Coronary artery (tissue), 2 donors: ENCODE data around the gene RMI2.
A peak's percentile ranks its signal among the peaks of the same experiment; 100 is the strongest.

Source experiments
- DNase-seq: peaks from one replicate; pipeline ENCODE4 v3.0.0-alpha.2; 2017; ENCODE audit warnings: low spot score
- H3K27ac ChIP-seq, 2 donors: fragments of 200-600 bp; sonication (generic); one replicate each; pipeline ENCODE4 v1.5.1; 2016 to 2019
- H3K4me3 ChIP-seq: fragments of 200-600 bp; sonication (generic); 2 replicates; pipeline ENCODE4 v1.5.1; 2016; ENCODE audit warnings: mild to moderate bottlenecking, moderate library complexity
- TF ChIP-seq, protein P1 (sequence below): fragments of 200-600 bp; sonication (generic); IDR thresholded peaks from one replicate; pipeline ENCODE4 v1.5.1; 2019; ENCODE audit warnings: antibody characterized with exemption

RMI2 gene

DNA sequence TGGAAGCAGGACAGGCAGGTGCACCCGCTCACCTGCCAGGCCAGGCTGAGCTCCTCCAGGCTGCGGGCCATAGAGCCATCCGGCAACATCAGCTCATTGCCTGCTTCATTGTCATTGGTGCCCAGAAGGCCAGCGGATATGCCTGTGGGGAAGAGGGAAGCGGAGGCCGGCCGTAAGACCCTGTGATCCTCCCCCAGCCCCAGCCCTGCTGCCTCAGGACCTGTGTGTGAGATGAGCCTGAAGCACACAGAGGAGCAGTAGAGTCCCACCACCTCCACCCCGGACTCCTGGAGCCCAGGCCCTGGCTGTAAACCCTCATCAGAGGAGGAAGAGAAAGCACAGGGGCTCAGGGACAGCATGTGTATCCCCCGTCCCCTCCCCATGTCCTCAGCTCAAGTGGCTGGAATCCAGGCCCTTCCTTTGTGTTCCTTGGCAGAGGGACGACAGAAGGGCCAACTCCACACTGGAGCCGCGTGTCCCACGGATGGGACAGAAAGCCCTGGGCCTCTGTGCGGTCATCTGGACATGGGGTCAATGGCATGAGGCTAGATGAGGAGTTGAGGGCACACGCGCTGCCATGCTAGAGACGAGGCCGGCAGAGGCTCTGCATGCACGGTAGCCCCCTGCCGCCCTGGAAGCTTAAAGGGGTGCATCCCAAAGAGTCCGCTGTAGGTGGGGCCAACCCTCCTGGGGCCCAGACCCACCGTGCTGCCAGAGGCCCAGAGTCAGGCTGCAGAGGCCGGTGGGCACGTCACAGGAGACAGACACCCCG lies 39.1 kb downstream of the RMI2 start:
- DNase-seq: no peak
- TF ChIP-seq, protein P1, sequence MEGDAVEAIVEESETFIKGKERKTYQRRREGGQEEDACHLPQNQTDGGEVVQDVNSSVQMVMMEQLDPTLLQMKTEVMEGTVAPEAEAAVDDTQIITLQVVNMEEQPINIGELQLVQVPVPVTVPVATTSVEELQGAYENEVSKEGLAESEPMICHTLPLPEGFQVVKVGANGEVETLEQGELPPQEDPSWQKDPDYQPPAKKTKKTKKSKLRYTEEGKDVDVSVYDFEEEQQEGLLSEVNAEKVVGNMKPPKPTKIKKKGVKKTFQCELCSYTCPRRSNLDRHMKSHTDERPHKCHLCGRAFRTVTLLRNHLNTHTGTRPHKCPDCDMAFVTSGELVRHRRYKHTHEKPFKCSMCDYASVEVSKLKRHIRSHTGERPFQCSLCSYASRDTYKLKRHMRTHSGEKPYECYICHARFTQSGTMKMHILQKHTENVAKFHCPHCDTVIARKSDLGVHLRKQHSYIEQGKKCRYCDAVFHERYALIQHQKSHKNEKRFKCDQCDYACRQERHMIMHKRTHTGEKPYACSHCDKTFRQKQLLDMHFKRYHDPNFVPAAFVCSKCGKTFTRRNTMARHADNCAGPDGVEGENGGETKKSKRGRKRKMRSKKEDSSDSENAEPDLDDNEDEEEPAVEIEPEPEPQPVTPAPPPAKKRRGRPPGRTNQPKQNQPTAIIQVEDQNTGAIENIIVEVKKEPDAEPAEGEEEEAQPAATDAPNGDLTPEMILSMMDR: no peak
- no peak overlapping the region for H3K4me3 ChIP-seq
- H3K27ac ChIP-seq: no peak overlapping the region

DNA sequence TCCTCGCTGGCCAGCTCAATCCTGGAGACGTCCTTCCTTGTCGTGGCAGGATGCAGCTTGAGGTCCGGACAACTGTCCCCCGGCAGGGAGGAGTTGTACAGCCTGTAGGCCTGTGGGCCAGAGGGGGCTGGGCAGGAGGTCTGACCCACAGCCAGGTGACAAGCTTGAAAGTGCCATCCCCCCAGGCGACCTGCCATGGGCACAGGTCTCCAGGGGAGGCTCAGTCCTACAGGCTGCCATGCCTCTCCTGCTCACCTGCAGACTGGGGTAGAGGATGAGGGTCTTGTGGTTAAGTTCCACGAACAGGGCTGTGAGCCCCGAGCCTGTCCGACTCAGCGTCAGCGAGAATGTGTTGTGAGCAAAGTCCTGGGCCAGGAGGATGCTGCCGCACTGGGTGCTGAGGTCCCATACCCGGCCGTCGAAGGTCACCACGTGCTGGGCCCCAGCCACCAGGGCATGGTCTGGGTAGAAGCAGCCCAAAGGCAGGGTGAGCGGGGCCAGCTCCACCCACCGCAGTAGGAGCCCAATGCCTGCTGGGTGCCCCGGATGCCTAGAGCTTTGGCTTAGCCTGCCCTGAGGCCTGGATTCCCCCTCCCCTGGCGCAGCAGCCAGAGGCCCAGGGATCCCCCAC lies 39.8 kb downstream of the RMI2 start:
- Histone ChIP-seq H3K4me3 (no peak overlapping the region), H3K27ac (no peak overlapping the region)
- DNase-seq: no peak
- TF ChIP-seq, protein P1: no peak

- Histone ChIP-seq H3K27ac (no peak overlapping the region), H3K4me3 (no peak overlapping the region)
- no peak for DNase-seq
- TF ChIP-seq, protein P1: no peak
Observed at GRCh38 chr16:11386054-11386680, 40.9 kb downstream of the RMI2 start.

DNA sequence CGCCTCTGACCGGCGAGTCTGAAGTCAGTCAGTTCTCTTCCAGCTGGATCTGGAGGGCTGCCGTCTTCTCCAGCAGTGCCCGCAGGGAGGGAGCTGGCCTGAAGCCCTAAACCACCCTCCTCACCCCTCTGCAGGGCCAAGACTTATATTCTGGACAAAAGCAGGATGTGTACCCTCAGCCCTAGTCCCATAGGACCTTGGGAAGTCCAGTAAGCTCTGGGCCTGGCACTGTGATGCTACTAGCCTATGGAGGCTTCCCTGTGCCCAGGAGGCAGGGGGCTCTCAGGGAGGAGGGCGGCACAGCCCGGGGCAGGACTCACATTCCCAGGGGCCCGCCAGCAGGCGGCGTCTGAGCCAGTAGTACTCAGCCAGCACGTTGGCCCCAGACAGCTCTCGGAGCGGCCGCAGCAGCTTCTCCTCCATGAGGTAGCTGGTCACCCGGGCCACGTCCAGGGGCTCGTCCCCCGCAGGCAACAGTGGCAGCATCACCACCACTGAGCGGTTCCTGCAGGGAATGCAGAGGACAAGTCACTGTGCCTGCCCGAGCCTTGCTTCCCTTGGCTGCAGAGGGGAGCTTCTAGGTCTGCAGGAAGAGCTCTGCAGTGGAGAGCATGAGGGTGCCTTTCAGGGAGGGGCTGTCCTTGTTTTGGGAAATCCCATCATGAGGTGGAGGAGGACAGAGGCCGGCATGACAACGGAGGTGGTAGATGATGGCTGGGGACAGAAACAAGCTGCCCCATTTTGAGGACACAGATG lies 41.7 kb downstream of the RMI2 start:
- no peak for DNase-seq
- Histone ChIP-seq H3K4me3 (peak overlapping the region; percentile 27), H3K27ac (no peak overlapping the region)
- TF ChIP-seq, protein P1: no peak

DNA sequence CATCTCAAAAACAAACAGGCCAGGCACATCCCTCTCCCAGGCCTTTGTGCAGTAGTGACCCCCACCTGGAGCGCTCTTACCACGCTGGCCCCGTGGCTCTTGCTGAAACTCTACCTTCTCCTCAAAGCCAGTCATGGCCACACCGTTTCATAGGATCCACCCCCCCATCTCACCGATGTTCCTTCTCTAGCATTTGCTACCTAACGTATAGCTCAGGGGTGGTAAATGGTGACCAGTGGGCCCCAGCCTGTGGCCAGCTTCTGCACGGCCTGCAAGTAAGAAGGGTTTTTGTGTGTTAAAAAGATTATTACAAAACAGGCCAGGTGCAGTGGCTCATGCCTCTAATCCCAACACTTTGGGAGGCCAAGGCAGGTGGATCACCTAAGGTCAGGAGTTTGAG lies 43.8 kb downstream of the RMI2 start:
- DNase-seq: no peak
- Histone ChIP-seq H3K27ac (no peak overlapping the region), H3K4me3 (no peak overlapping the region)
- TF ChIP-seq, protein P1: no peak

- TF ChIP-seq, protein P1: no peak
- H3K4me3 ChIP-seq: no peak overlapping the region
- DNase-seq: no peak
- no peak overlapping the region for H3K27ac ChIP-seq
Observed at GRCh38 chr16:11389631-11390565, 44.6 kb downstream of the RMI2 start.
